GM18520 (cell line): ENCODE data around the gene XK.
"Not testable (repeated sequence)": the region's sequence is repeated elsewhere in the genome, so short reads cannot be mapped to it uniquely, and the experiment has no call there.

ENCODE experiments used
- ATAC-seq: cut with Tn5 transposase; IDR thresholded peaks from one replicate; pipeline ENCODE4 v1.9.1; 2021; ENCODE audit not compliant: unreplicated experiment

XK gene, protein sequence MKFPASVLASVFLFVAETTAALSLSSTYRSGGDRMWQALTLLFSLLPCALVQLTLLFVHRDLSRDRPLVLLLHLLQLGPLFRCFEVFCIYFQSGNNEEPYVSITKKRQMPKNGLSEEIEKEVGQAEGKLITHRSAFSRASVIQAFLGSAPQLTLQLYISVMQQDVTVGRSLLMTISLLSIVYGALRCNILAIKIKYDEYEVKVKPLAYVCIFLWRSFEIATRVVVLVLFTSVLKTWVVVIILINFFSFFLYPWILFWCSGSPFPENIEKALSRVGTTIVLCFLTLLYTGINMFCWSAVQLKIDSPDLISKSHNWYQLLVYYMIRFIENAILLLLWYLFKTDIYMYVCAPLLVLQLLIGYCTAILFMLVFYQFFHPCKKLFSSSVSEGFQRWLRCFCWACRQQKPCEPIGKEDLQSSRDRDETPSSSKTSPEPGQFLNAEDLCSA

DNA sequence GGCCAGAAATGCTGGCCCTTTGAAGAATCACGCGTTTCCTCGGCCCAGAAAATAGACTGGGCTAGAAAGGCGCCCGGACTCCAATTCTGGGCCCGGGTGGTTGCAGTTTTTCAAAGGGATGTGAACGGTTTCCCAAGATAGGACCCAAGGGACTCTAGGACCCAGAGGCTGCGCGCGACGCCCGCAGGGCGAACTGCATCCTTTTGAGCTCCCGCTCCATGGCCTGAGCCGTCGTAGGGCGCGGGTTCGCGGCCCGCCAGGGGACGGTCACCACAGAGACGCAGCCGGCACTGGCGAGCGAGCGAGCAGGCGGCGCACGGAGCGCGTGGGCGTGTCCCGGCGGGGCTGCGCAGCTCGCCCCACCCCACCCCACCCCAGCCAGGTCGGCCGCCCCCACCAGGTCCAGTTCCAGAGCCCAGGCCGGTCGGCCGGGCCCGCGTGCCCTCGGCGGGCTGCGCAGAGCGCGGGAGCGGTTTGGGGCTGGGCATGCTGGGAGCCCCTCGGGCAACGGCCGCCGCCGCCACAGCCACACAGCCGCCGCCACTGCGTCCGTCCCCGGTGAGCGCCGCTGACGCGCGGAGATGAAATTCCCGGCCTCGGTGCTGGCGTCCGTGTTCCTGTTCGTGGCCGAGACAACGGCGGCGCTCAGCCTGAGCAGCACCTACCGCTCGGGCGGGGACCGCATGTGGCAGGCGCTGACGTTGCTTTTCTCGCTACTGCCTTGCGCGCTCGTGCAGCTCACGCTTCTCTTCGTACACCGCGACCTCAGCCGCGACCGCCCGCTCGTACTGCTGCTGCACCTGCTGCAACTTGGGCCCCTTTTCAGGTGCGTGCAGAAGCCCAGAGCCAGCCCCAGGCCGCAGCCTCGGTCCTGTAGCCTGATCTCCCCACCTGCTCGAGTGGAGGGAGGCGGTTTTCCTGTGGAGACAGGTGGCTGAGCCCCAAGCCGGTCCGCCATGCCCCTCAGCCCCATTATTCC, at the start of gene XK:
TSS of gene XK (plus strand) at position 411 of the 979 bp plus-strand sequence. CDS start at position 582, 171 bp downstream.
- no peak for ATAC-seq

DNA sequence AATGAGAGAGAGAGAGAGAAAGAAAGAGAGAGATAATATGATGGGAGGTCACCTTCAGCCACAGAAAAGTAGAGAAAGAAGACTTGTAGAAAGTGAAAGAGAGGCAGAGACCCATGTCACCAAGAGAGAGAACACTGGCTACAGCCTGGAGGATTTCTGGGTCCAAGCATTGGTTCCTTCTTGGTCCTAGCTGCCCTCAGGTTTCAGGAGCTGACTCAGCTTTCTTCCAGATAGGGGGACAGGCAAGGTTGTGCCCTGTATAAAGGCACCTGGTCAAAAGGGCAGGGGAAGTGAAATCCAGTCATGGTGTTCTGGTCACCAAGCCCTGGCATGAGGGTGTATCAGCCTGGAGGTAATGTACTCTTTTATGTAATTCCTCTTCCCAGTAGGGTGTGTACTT, 47.5 kb upstream of the XK start:
- ATAC-seq, result no peak

DNA sequence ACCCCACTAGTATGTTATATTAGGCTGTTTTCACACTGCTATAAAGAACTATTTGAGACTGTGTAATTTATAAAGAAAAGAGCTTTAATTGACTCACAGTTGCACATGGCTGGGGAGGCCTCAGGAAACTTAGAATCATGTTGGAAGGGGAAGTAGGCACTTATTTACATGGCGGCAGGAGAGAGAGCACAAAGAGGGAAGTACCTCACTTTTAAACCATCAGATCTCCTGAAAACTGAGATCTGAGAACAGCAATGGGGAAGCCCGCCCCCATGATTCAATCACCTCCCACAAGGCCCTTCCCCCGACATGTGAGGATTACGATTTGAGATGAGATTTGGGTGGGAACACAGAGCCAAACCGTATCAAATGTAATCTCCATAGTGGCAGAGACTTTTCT, 45.4 kb upstream of the XK start:
- ATAC-seq, result no peak

DNA sequence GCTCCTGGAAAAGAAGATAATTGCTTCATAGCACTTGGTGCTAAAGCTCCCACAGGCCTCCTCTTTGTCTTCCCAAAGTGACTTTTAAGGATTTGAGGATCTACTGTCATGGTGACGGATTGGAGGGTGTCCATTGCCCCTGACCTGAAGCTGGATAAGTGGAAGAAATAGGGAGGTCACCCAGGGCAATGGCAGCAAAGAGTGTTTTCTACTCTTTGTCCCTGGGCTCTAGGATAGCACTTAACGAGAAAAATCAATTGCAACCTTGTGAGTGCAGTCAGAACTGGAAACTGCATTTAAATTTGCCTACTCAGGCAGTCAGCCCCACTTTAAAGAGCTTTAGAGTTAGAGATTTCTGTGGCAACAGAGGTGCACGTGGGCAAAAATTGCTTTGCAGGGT, 43.7 kb upstream of the XK start:
- ATAC-seq, result no peak

DNA sequence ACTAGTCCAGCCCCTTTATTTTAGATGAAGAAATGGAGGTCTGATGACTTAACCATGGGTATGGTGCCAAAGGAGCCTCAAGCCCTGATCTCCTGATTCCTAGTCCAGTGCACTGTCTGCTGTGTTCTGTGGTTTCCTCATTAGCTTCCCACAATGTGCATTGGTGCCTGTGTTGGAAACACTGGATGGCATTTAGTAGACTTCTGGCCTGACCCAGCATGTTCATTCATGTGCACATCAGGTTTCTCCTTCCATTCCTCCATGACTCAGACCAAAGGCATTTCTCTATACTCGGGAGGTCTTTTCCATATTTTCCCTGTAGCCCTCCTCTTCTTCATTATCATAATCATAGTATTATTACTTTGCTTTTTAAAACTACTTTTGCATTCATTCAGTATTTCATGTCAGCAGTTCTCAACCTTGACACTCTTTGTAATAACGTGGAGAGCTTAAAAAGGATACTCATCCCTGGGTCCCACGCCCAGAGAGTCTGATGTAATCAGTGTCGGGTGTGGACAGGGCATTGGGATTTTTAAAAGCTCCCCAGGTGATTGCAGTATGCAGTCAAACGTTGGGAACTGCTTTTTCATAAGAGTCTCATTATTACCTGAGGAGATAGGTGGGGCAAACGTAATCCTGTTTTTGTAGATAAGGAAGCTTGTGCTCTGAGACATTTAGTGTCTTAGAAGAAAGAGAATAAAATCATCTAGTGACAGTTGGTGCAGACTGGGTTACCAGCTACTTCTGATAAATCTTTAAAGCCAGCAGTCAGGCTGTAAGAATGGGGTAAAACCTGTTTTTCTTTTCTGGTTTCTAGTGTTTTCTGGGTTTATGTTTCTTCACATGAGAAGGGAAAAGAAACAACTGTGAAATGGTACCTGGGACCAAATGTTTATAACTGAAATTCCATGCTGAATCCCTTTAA, 40.9 kb upstream of the XK start:
- ATAC-seq, result no peak

DNA sequence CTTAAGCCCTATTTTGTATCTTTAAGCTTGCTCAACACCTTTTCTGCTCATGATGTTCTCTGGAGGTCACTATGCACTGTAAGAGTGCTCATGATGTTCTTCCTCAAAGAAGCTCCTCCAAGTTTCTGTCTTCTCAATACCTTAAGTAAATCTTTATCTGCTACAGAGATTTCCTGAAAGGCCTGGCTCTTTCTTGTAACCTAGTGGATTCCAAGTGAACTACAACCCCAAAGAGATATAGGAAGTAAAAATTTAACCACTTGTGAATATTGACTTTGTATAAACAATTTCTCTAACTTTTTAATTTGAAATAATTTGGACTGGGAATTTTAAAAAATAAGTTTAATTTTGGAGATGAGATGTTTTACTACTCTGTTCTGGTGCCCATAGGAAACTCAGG, 39.3 kb upstream of the XK start:
- ATAC-seq, result no peak

DNA sequence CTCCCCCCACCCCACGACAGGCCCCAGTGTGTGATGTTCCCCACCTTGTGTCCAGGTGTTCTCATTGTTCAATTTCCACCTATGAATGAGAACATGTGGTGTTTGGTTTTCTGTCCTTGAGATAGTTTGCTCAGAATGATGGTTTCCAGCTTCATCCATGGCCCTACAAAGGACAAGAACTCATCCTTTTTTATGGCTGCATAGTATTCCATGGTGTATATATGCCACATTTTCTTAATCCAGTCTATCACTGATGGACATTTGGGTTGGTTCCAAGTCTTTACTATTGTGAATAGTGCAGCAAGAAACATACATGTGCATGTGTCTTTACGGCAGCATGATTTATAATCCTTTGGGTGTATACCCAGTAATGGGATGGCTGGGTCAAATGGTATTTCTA, 34.7 kb upstream of the XK start:
- ATAC-seq, result not testable (repeated sequence)

DNA sequence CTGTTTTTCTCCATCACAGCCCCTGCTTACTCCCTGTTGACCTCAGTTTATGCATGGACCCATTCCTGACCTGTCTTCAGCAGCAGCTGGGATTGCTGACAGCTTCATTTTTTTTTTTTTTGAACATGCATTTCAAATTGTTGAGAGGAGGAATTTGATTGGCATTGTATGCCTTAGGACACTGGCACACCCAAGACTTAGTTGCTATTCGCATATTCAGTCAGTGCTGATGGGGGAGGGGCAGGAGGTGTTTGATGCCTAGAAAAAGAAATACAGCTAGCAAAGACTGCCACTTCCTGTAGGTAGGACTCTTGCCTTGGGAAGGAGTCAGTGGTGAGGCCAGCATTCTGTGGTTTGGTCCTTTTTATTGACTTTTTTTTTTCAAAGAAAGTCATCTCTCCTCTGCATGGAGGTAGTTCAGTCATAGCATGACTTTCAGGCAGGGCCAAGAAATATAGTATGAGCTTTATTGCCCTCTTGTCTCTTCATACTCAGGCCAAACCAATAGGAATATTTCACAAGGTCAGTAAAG, 33.6 kb upstream of the XK start:
- ATAC-seq, result no peak

DNA sequence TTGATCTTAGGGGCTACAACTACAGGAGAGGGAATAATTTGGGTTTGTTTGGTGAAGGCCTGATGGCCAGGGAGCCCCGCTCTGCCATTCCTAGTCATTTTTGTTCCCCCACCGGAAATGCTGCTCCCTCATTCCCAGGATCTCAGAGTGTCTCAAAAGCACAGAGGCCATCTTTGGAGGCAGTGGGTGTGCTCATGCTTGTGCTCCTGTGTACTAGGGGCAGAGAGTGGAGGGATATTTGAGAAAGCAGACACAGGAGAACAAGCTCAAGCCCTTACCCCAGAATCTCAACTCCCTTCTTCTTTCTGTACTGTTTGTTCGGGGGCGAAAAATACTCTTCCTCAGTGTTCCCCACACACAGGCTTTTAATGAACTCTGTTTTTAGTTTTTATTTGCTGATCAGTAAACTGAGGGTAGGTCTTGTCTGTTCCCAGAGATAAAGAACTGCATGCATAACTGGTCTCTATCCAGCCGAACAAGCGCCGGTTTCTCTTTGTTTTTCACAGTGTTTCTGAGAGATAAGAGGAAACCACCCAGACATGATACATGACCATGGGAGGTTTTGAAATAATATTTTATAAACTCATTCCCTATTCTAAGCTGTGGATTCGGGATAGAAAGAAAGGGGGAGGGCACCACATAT, 32.9 kb upstream of the XK start:
- no peak for ATAC-seq

DNA sequence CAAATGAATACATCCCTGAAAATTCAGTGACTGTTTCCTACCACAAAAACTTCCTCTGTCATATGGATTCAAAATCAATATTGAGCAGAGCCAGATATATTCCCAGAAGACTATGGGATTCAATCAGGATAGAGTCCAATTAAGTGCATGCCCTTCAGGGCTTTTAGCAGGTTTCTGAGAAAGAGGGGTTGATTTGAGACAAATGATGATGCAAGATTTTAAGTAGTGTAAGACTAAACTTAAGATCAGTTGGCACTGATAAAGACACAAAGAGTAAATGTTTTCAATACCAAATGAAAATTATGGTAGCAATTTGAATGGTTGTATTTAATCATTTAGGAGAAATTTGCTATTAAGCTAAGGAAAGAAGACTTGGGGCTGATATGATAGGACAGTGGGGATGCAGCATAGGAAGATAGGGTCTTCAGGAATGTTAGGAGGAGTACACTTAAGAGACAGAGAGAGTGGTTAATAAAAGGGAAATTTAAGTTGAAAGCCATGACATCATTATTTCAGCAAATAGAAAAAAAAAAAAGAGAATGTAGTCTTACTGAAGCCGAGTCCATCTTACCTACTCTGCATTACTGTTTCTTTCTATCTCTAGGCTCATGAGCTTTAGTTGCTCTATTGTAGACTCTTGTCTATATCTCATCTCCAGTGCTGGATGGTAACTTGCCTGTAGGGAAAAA, 32.0 kb upstream of the XK start:
- ATAC-seq, result no peak

DNA sequence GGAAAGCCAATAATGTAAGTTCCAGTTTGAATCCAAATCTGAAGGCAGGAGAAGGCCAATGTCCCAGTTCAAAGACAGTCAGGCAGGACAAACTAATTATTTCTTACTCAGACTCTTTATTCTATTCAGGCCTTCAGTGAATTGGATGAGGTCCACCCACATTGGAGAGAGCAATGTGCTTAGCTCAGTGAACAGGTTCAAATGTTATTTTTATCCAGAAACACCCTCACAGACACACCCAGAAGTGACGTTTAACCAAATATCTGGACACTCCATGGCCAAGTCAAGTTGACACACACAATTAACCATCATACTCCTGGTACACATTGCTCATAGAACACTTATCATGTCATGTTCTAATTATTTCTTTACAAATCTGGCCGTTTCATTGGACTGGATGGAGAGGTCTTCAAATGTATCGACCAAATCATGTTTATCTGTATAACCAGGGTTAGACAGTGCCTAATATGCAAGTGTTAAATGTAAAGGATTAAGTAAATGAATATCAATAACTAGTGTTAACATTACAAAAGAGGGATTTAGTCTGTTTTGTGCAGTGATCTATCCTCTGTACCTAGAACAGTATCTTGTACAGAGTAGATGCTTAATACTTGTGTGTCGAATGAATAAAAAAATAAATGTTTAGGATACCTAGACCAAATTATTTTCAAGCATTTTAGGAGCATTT, 27.1 kb upstream of the XK start:
- no peak for ATAC-seq

DNA sequence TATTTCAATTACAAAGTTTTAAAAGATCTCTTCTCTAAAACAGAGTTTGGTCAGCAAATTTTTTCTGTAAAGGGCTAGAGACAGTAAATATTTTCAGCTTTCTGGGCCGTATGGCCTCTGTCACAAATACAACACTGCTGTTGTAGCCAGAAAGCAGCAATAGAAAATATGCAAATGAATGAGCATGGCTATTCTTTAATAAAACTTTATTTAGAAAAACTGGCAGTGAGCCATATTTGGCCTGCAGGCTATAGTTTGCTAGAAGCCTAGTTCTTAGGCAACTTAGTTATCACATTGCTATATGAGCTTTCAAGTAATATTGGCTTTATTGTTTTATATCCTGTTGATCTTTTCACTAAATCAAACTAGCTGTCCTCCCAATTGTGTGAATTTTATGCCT, 26.5 kb upstream of the XK start:
- ATAC-seq, result no peak

DNA sequence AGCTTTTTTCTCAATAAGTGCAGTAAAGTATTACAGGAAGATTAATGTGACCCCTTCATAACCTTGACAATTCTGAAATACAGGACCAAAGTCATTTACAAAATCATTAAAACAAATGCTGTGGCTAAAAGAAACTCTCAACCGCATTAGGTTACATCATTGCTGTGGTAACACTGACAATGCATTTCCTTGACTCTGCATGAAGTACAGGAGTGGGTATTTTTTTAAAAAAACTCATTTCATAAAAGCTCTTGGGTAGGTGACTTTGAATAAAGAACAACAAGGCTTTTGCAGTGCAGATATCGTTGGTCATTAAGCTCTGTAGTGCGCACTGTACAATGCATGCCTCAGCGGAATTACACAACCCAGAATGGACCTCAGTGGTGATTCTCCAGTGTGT, 23.4 kb upstream of the XK start:
- no peak for ATAC-seq

DNA sequence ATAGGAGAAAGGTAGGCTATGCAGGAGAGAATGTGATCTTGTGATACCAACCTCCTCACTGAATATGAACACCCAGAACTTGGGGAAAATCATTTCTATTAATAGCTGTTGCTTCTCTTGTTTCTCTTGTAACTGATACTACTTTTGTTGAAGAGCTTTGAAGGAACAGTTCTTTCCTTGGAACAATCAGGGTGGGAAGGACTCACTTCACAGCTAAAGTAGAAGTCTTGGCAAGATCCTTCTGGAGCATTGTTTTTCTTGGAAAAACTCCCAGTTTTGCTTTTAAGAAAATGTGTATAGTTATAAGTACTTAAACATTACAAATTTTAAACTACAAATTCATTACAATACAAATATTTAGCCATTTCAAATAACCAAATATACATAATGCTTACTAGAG, 19.1 kb upstream of the XK start:
- no peak for ATAC-seq

DNA sequence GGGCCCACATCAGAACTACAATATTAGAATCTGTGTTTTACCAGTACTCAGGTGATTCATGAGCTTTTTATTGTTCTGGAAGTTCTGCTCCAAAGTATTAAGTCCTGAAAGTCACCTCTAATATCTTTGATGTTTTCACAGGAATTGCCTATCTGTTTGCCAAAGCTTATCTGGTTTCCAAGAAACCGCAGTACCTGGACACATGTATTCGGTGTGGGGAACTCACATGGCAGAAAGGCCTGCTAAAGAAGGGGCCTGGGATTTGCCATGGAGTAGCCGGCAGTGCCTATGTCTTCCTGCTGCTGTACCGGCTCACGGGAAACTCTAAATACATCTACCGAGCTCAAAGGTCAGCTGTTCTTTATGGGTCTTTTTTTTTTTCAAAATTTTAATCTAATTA, 18.4 kb upstream of the XK start:
- no peak for ATAC-seq

DNA sequence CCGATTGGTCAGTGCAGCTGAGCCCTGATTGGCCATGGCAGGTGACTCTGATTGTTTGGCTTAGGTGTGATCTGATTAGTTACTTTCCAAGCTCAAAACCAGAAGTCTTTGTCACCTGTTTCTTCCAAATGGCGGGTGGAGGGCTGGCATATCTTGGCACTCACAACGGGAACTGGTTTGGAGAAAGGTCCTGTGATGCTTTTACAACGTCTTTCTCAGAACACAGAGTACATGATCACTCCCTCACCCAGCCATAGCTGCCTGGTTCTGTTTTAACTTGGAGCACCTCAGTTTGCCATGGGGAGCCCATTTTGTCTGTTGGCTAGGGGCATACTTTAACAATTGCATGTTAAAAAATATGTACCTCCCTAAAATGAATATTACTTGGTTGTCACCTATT, 13.0 kb upstream of the XK start:
- no peak for ATAC-seq

DNA sequence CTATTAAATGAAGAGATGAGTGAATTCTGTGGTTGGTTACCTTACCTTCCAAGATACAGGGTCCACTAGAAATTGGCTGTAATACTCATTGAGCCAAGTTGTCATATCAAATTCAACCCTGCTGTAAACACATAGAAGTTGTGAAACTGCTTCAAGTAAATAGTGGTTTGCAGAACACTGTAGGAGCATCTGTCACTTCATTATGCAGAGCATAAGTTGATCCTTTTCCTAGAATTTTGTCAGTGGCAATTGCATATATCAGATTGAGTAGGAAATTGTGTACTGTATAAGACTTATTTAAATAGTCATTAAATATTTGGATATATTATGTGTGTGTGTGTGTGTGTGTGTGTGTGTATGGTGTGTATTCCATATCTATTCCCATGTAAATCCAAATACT, 8.8 kb upstream of the XK start:
- ATAC-seq, result no peak

DNA sequence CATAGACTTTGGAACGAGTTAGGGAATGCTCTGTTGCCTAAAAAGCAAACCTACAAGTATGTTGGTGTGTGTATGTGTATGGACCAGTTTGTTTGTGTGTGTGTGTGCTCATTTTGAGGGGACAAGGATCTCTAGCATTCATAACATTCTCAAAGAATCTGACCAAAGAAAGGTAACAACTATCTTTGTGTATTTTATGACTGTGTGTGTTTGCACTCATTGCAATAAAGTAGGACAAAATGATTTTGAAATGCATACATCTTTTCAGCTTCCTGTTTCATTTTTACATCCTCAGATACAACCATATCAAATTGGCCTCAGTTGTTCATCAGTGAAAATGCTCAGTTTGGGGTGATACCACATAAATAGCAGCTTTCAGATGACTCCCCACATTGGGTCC, 8.3 kb upstream of the XK start:
- no peak for ATAC-seq

DNA sequence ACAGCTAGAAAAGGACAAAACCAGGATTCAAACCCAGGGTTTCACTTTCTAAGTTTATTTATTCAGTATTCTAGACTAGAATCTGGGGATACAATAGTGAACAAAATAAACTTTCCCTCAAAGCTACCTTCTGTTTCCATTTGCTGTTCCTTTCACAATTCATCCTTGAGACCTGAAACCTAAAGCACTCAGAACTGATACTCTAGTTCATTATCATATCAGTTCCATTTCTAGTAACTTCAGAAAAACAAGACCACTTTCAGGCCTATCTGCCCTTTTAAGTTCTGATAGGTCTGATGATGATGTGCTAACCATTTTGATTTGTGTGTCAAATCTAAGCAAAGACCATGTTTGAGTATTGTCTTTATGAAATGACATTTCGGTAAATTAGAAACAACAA, 7.8 kb upstream of the XK start:
- ATAC-seq, result no peak
